ENCODE measurements around the gene EHMT1. TPM values are rescaled to one million over a fixed set of nuclear protein-coding genes. Genes with fewer than 3 reads are reported as not detected.
A peak's percentile ranks its signal among the peaks of the same experiment; 100 is the strongest.

Gene EHMT1
- total RNA-seq, 2 experiments from 2014 or later, result 80.6 to 87.8 TPM

GRCh38 chr9:137603879-137604278 is 14.9 kb upstream of the EHMT1 start:
- DNase-seq, result no peak
- Mint-ChIP-seq H3K36me3 (ENCODE audit: low read depth) (no peaks in the 10 kb centered on the region), H3K4me3 (peak overlapping the region; percentile 70), H3K9me3 (no peaks in the 10 kb centered on the region), H3K4me1 (ENCODE audit: low read depth) (peaks cover 22% of the 10 kb centered on the region), H3K27ac (no peak overlapping the region), H3K27me3 (no peaks in the 10 kb centered on the region)
- CTCF ChIA-PET, result no interaction called here
- Histone ChIP-seq H3K27ac (ENCODE audit: low read depth in 1 of 2, low read length in 2 of 2) (no peak overlapping the region), H3K4me1 (ENCODE audit: insufficient read depth, low read length) (peaks cover 31% of the 10 kb centered on the region), H3K4me3 (ENCODE audit: low read length) (no peak overlapping the region), H3K36me3 (ENCODE audit: insufficient read depth, low read length) (peaks cover 4% of the 10 kb centered on the region), H3K27me3 (ENCODE audit: control insufficient read depth in 1 of 2, insufficient read depth in 2 of 2, low read length in 2 of 2) (no peaks in the 10 kb centered on the region), H3K9me3 (ENCODE audit: control insufficient read depth in 1 of 2, insufficient read depth in 1 of 2, low read length in 2 of 2) (no peaks in the 10 kb centered on the region)
- no peak for TF ChIP-seq CTCF (IDR thresholded peaks at IDR 0.05)
- no peak for ATAC-seq (ENCODE audit: poor library complexity)
- POLR2A ChIA-PET, result no interaction called here
- intact Hi-C loops (cut with DNase I, micrococcal nuclease), result loop anchor here (2.0 to 10.0 kb wide), 2 partner anchors 15 to 509 kb away; partner anchors contain the start of gene EHMT1 (in 1 of the 2)

DNA sequence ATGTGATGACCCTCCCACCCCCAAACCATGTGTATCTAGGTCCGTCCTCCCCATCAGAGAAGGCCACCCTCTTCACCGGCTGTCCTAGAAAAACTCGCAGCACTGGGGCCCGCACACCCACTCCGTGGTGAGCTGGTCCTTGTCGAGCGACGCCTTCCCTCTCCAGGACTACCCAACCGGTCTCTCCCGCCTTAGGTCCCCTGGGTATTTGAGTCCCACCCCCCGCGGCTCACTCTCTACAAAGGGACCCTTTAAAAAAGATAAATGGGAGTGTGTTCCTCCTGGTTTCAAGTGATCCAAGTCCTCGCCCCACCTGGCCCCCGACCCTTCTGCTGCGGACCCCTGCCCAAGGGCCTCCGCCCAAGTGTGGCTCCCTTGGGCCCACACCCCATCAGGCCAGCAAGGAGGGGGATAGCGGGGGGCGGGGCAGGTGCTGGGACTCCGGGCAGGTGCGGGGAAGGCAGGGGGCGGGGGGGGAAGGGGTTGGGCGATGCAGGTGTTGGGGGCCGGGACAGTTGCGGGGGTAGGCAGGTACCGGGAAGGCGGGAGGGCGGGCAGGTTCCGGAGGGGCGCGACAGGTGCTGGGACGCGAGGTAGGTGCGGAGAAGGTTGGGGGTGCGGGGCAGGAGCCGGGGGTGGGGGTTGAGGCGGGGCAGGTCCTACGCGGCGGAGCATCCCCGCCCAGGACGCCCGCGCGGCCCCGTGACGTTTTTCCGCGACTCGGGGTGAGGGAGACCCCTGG is 14.3 kb upstream of the EHMT1 start:
- H3K36me3 ChIP-seq (ENCODE audit: insufficient read depth, low read length), result peaks cover 4% of the 10 kb centered on the region
- no peaks in the 10 kb centered on the region for H3K36me3 Mint-ChIP-seq (ENCODE audit: low read depth)

More for the DNA sequence above, 14.3 kb upstream of the EHMT1 start:
- POLR2A ChIA-PET, result interaction anchor here (0.6 to 1.6 kb wide), 5 partner anchors 14 to 350 kb away, joined by 3 to 11 read pairs (median 3); partner anchors contain the start of genes EHMT1, NELFB and ZMYND19
- Mint-ChIP-seq H3K27me3 (no peaks in the 10 kb centered on the region), H3K27ac (no peak overlapping the region), H3K9me3 (no peaks in the 10 kb centered on the region), H3K4me1 (ENCODE audit: low read depth) (peaks cover 22% of the 10 kb centered on the region), H3K4me3 (peak overlapping the region; percentile 70)
- TF ChIP-seq CTCF (IDR thresholded peaks at IDR 0.05), result no peak
- Histone ChIP-seq H3K4me3 (ENCODE audit: low read length) (peak overlapping the region; percentile 35), H3K27ac (ENCODE audit: low read depth in 1 of 2, low read length in 2 of 2) (no peak overlapping the region), H3K4me1 (ENCODE audit: insufficient read depth, low read length) (peaks cover 31% of the 10 kb centered on the region), H3K27me3 (ENCODE audit: control insufficient read depth in 1 of 2, insufficient read depth in 2 of 2, low read length in 2 of 2) (no peaks in the 10 kb centered on the region), H3K9me3 (ENCODE audit: control insufficient read depth in 1 of 2, insufficient read depth in 1 of 2, low read length in 2 of 2) (no peaks in the 10 kb centered on the region)
- CTCF ChIA-PET, result no interaction called here
- intact Hi-C loops (cut with DNase I, micrococcal nuclease), result loop anchor here (1.0 to 10.0 kb wide), 7 partner anchors 14 to 510 kb away; partner anchors contain the start of genes EHMT1 (in 1 of the 2), EXD3 (in 1 of the 2), NOXA1 (in 1 of the 2) and NSMF (in 1 of the 2)
- ATAC-seq (ENCODE audit: poor library complexity) (no peak), DNase-seq (peak in 2 of 14 experiments; percentile 18 to 58)

Data from CD4-positive, alpha-beta T cell (primary cell).